HPDE6-E6E7 (cell line): ENCODE data around the gene FEM1A.
A peak's percentile ranks its signal among the peaks of the same experiment; 100 is the strongest.
"Not testable (repeated sequence)": the region's sequence is repeated elsewhere in the genome, so short reads cannot be mapped to it uniquely, and the experiment has no call there.

Experiments
- DNase-seq: peaks from one replicate; pipeline ENCODE4 v3.0.0; 2011; ENCODE audit warnings: missing footprints; ENCODE audit errors: extremely low spot score

Gene FEM1A

GRCh38 chr19:4814625-4815425 lies 23.3 kb downstream of the FEM1A start:
- no peak for DNase-seq

DNA sequence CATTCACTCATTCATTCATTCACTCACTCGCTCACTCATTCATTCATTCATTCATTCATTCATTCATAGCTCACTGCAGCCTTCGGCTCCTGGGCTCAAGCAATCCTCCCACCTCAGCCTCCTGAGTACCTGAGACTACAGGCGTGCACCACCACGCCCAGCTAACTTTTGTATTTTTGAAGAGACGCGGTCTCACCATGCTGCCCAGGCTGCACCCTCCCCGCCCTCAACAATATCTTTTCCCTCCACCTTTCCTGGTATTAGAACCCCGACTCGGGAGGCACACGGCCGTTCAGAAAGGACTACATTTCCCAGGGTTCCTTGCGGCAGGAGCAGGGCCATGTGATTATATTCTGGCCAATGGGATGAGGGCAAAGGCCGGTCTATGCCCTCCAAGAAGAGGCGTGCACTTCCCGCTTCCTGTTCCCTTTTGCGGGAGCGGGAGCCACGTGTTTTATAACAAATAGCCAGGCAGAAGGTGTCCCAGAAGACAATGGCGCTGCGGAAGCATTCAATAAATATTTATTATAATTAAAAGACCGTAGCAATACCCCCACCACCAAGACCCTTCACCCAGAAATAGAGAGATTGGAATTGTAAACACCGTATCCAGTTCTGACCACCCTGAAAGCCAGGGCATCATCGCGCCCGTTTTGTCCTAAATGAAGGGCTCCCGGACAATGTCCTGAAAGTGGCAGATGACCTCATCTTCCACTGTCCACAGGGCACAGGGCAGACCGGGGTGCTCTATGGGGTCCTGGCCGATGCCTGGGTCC lies 24.1 kb downstream of the FEM1A start:
- DNase-seq = peak; percentile 95

GRCh38 chr19:4816202-4816949 lies 24.8 kb downstream of the FEM1A start:
- no peak for DNase-seq

GRCh38 chr19:4816950-4817278 lies 25.4 kb downstream of the FEM1A start:
- no peak for DNase-seq

DNA sequence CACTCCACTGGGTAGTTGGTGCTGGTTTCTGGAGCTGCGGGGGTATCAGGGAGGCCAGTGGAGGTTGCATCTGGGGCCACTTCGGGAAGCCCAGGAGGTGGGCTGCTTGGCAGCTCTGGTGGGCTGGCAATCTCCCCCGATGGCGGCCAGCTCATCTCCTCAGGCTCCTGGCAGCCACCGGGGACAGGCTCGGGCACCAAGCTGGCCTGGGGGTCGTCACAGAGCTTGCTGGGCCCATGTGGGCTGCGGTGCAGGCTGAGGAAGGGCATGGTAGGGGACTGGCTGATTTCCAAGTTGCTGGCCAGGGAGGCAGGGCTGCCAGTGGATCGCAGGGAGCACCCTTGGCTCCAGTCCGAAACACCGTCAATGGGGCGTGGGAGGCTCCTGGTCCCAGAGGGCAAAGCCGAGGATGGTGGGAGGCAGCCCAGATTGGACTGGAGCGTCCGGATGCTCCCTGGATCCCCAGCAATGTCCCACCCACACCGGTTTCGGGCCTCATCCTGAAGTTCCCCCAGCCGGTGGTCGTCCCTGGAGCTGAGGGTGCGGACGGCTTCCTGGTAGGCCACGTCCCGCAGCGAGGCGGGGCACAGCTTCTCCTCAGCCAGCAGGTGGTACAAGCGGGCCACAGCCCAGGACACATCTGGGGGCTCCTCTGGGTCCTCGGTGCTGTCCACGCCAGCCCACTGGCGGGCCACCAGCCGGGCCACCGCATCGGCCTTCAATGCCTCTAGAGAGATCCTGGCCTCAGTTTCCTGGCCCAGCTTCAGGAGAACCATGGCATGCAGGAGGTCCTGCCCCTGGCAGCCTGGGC lies 26.1 kb downstream of the FEM1A start:
- no peak for DNase-seq

DNA sequence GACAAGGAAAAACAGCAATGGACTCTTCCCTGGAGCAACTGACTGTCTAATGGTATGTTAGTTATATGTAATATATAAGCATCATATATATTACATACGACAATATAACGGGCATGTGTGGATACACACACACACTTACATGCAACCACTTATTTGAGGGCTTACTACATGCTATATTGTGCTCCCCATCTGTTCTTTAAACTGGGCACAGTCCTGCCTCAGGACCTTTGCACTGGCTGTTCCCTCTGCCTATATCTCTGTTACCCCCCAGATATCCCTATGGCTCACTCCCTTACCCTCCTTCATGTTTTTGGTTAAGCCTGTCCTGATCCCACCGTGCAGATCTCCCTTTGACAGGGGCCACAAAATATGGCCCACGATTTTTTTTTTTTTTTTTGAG lies 29.7 kb downstream of the FEM1A start:
- no peak for DNase-seq

- not testable (repeated sequence) for DNase-seq
Measured at GRCh38 chr19:4822354-4822753, 30.8 kb downstream of the FEM1A start.

- no peak for DNase-seq
Measured at GRCh38 chr19:4823577-4823976, 32.0 kb downstream of the FEM1A start.

- DNase-seq = no peak
Measured at GRCh38 chr19:4829001-4829712, 37.6 kb downstream of the FEM1A start.

DNA sequence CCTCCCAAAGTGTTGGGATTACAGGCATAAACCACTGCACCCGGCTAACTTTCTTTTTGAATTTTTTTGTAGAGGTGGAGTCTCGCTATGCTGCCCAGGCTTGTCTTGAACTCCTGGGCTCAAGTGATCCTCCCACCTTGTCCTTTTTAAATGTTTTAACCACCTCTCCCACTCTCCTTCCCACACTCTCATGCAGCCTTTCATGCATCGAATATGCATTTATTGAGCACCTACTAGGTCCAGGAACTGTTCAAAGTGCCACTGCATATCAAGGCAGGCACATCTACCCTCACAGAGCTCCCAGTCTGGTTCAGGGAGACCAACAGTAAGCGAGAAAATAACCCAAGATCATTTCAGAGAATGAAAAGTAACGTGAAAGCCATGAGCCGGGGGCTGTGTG lies 38.8 kb downstream of the FEM1A start:
- no peak for DNase-seq

- no peak for DNase-seq
Measured at GRCh38 chr19:4830768-4831265, 39.3 kb downstream of the FEM1A start.

- peak; percentile 63 for DNase-seq
Measured at GRCh38 chr19:4831304-4831978, 39.9 kb downstream of the FEM1A start, which contains the start of gene TICAM1. Gene TICAM1, minus strand, starts transcription at chr19:4831712. Its CDS starts 13,335 bp downstream, at chr19:4818377.

- not testable (repeated sequence) for DNase-seq
Measured at GRCh38 chr19:4831979-4832340, 40.4 kb downstream of the FEM1A start.

DNA sequence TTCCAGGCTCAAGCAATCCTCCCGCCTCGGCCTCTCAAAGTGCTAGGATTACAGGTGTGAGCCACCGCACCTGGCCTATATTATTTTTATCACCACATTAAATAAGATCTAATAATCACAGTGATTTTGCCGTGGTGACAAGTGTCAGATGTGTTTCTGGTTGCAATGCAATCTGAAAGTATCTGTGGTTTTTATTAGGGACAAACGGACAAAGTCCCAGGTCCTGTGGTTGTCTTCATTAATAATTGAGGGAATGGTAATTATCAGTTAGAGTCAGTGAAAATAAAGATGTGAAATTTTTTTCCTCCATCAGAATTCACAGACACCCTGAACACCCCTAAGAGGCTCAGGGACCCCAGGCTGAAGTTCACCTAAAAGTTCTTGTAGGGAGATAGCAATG lies 41.2 kb downstream of the FEM1A start:
- DNase-seq = no peak

DNA sequence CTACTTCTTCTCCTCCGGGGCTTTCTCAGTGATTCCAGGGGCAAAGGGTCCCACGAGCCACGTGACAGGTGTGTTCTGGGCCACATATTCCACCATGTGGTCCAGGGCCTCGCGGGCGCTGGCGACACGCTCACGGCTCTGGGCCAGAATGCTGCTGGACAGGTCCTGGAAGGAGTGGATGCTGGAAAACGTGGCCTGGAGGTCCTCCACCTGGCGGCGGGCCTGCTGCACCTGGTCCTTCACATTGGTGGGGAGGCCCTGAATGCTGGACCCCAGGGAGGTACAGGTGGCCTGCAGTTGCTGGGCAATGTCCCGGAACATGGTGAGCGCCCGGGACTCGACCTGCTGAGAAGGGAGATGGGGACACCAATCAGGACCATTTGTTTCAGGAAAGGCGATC lies 47.7 kb downstream of the FEM1A start:
- DNase-seq = no peak

DNA sequence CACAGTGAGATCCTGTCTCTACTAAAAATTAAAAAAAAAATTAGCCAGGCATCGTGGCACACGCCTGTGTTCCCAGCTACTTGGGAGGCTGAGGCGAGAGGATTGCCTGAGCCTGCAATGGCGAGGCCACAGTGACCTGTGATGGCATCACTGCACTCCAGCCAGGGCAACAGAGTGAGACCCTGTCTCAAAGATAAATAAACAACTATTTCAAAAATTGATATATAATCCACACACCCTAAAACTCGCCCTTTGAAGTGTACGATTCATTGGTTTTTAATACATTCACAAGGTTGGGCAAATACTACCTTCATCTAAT lies 52.1 kb downstream of the FEM1A start:
- no peak for DNase-seq

DNA sequence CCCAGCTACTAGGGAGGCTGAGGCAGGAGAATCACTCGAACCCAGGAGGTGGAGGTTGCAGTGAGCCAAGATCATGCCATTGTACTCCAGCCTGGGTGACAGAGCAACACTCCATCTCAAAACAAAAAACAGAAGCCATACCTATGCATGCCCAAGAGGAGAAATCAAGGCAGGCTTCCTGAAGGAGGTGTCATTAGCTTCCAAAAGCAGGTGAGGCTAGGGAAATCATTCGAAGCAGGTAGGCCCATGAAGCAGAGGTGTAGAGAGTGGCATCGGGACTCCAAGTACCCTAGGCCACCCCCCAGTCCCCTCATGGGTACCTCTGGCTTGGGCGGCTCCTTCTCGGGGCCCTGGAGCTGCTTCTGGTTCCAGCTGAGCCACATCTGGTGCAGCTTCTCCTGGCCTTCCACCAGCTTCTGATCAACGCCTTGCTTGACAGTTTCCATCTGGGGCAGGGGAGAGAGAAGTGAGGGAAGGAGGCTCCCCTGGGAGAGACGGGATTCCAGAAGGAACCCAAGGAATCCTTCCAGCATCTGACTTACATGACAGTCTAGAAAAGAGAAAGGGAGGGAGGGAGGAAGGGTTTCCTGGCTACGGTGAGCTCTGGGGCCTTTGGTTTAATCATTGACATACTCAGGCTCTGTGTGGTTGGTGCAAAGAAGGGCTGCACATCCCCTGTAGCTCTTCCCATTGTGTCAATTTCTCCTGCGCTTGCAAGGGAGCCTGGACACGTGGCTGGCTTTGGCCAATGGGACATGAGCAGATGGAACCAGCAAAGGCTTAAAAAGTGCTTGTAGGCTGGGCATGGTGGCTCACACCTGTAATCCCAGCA lies 53.0 kb downstream of the FEM1A start:
- no peak for DNase-seq

- DNase-seq = not testable (repeated sequence)
Measured at GRCh38 chr19:4845975-4846374, 54.4 kb downstream of the FEM1A start.

GRCh38 chr19:4847190-4847973 lies 55.8 kb downstream of the FEM1A start:
- no peak for DNase-seq
